ENCODE results near the gene TMBIM6.
"Not testable (repeated sequence)": the region's sequence is repeated elsewhere in the genome, so short reads cannot be mapped to it uniquely, and the experiment has no call there.

The TMBIM6 gene, protein sequence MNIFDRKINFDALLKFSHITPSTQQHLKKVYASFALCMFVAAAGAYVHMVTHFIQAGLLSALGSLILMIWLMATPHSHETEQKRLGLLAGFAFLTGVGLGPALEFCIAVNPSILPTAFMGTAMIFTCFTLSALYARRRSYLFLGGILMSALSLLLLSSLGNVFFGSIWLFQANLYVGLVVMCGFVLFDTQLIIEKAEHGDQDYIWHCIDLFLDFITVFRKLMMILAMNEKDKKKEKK

GRCh38 chr12:49740930-49741881 lies at the start of gene TMBIM6:
Gene TMBIM6 (plus strand): TSS chr12:49741557. CDS start chr12:49752494, 10,937 bp downstream.
- peak; percentile 100 for DNase-seq (ENCODE audit: low read depth, low spot score)

DNA sequence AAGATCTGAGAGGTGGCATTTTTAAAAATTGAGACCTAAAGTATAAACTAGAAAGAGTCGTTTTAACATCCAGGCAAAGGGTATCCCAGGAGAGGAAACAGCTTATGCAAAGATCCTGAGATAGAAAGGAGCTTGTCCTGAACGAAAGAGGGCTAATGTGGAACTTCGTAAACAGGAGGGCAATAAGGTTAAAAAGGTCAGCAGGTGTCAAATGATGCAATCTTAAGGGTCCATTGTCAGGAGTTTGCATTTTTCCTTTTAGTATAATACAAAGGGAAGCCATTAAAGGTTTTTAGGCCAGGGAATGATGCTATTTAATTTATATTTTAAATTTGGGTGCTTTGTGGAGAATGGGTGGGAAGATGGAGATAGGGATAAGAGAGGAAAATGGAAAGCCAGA lies 48.5 kb upstream of the TMBIM6 start:
- no peak for DNase-seq (ENCODE audit: low read depth, low spot score)

DNA sequence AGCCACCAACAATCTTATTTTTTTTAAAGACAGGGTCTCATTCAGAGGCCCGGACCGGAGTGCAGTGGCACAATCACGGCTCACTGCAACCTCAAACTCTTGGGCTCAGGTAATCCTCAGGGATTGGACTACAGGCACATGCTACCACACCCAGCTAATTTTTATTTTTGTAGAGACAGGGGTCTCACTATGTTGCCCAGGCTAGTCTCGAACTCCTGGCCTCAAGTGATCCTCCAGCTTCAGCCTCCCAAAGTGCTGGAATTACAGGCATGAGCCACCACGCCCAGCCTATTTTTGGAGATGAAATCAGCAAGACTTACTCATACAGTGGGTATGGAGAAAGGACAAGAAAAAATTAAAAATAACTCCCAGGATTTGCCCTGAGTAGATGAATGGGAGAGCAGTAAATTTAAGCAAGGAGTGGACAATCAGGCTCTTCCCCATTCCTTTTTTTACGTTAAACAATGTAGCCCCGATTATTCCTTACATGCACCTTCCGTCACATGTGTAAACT lies 47.4 kb upstream of the TMBIM6 start:
- DNase-seq (ENCODE audit: low read depth, low spot score): no peak

- no peak for DNase-seq (ENCODE audit: low read depth, low spot score)
Measured at GRCh38 chr12:49696723-49697122, 44.6 kb upstream of the TMBIM6 start.

DNA sequence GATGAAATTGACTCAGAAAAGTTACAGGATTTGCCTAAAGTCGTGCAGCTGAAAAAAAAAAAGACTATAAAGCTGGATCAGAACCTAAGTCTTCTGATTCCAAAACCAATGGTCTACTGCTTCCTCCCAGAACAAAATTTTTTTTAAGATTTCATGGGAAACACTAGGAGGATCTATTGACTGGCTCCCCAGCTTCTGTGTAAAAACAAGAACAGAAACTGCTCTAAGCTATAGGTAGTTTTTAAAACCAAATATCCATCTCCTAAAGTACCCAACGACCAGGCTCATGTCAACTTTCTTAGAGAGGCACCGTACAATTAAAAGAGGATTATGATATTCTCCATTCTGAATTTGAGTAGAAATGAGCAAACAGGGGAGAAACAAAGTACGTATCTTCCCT lies 43.5 kb upstream of the TMBIM6 start:
- DNase-seq (ENCODE audit: low read depth, low spot score): no peak

DNA sequence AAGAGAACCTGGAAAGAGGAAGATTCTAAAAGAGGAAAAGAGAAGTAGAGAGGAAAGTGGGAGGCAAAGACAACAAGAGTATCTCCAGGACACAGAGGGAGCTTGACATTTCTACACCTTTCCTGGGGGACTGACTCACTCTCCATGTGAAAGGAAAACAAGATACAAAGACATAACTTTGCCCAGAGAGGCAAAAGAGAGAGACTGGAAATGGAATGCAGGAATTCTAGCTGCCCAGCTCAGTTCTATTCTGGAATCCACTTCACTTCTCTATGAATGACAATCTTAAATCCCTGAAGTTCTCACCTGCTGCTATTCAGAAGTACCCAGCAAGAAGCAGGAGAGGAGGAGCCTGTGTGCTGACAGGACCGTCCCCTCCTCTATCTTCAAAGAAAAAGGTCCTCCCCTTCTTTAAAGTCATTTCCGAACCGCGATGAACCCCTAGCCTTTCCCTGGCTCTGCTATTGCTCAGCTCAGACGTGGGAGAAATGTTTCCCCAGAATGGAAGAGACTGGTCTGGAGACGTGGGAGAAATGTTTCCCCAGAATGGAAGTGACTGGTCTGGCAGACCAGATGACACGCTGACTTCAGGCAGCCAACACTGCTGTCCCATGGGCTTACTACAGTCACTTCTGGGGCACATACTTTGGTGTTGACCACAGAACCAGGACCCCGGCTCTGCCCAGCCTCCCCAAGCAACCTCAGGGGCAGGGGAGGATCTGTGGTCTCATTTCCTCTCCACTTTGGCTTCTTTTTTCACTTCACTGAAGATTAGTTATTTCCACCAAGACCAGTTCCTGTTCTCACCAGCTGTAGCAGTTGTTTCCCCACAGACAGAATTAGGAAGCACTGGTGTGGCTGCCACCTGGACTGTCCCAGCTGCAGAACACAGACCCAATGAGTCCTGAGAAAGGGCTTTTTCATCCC lies 42.5 kb upstream of the TMBIM6 start:
- DNase-seq (ENCODE audit: low read depth, low spot score): no peak

DNA sequence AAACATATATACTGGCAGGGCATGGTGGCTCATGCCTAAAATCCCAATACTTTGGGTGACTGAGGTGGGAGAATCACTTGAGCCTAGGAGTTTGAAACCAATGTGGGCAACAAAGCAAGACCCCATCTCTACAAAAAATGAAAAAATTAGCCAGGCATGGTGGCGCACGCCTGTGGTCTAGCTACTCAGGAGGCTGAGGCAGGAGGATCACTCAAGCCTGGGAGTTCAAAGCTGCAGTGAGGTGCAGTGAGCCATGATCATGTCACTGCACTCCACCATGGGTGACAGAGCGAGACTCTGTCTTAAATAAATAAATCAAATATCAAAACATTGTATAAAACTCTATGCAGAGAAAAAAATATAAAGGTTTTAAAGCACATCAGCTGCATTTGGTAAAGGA lies 39.3 kb upstream of the TMBIM6 start:
- no peak for DNase-seq (ENCODE audit: low read depth, low spot score)

DNA sequence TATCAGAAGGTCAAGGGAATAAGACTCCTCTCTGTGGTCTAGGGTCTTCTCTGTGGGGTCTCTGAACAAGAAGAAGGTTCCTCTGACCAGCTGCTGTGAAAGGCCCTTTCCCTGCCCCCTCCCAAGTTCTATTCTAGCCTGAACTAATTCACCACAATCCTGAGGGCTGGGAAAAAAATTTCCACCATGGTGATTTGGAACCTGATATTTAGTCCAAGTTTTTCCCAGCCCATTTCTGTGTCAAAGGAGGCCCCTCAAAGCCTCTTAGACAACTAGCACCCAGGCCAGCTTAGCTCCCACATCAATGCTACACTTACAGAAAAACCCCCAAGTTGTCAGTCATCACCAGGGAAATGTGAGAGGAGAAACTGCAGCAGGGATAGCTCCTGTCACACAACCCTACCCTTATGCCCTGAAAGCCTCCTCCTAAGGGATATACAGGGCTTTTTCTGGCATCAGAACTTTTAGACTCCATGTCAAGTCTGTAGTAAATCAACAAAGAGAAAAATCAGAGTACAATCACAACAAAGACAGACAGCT lies 38.6 kb upstream of the TMBIM6 start:
- DNase-seq (ENCODE audit: low read depth, low spot score): no peak

GRCh38 chr12:49703647-49704137 lies 37.7 kb upstream of the TMBIM6 start:
- no peak for DNase-seq (ENCODE audit: low read depth, low spot score)

GRCh38 chr12:49705479-49706134 lies 35.8 kb upstream of the TMBIM6 start:
- no peak for DNase-seq (ENCODE audit: low read depth, low spot score)

DNA sequence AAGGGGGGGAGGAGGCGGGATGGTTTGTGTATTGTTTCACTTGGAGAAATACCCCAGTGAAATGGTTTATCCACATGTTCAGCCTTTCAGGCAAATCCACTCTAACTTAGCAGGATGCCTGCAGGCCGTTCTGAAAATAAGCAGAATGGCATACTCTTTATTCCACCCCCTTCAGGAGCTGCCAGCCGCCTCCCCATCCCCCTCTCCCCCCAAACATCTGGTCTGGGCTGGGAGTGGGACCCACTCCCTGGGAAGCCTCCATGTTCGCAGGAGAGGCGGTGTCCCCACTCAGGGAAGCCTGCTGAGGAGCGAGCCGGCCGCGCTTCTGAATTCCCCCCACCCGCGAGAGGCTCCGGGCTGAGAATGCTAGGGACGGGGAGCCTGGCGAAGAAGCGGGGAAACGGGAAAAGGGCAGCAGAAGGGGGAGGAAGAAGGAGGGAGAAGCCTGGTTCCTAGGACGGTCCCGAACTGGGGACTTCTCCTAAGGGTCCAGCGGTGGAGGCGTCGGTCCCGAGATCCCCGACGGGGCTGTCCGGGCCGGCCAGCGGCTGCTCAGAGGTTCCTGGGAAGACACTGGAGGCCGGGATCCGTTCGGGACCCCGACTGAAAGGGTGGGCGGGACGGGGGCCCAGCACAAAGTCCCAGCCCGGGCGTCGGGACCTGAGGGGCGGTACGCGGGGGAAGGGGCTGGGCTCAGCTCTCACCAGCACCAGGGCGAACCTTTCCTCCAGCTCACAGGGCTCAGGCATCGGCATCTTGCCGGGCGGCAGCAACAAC lies 34.8 kb upstream of the TMBIM6 start:
- DNase-seq (ENCODE audit: low read depth, low spot score): no peak

- peak; percentile 88 for DNase-seq (ENCODE audit: low read depth, low spot score)
Measured at GRCh38 chr12:49707128-49707811, 34.1 kb upstream of the TMBIM6 start, which contains the start of gene FMNL3. Gene FMNL3 (minus strand): TSS chr12:49707405. CDS start chr12:49707180, 225 bp downstream.

- DNase-seq (ENCODE audit: low read depth, low spot score): no peak
Measured at GRCh38 chr12:49707812-49708147, 33.6 kb upstream of the TMBIM6 start.

- DNase-seq (ENCODE audit: low read depth, low spot score): no peak
Measured at GRCh38 chr12:49708851-49709250, 32.5 kb upstream of the TMBIM6 start.

DNA sequence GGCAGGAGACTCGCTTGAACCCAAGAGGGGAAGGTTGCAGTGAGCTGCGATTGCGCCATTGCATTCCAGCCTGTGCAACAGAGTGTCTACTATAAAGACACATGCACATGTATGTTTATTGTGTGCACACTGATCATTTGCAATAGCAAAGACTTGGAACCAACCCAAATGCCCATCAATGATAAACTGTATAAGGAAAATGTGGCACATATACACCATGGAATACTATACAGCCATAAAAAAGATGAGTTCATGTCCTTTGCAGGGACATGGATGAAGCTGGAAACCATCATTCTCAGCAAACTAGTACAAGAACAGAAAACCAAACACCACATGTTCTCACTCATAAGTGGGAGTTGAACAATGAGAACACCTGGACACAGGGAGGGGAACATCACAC lies 27.4 kb upstream of the TMBIM6 start:
- DNase-seq (ENCODE audit: low read depth, low spot score): not testable (repeated sequence)

DNA sequence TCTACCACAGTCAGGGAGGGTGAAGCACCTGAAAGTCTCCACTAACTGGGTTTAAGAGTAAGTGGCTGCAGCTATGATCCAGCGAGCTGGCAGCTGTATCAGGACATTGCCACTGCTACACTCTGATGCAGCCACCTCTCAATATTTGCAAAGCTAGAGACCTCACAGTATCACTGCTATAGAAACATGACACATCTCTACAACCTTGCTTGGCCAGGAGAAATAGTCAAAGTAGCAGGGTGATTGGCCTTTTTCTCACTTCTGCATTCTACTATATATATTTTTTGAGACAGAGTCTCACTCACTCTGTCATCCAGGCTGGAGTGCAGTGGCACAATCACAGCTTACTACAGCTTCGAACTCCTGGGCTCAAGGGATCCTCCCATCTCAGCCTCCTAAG lies 24.8 kb upstream of the TMBIM6 start:
- no peak for DNase-seq (ENCODE audit: low read depth, low spot score)

DNA sequence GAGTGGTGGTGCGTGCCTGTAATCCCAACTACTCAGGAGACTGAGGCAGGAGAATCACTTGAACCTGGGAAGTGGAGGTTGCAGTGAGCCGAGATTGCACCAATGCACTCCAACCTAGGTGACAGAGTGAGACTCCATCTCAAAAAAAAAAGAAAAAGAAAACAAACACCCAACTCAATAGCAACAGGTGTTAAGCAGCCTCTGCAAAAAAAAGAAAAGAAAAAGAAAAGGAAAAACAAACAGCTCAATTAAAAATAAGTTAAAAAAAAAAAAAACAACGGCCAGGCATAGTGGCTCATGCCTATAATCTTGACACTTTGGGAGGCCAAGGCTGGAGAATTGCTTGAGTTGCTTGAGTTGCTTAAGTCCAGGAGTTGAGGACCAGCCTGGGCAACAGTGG lies 23.6 kb upstream of the TMBIM6 start:
- DNase-seq (ENCODE audit: low read depth, low spot score): not testable (repeated sequence)

- DNase-seq (ENCODE audit: low read depth, low spot score): no peak
Measured at GRCh38 chr12:49720214-49720613, 21.1 kb upstream of the TMBIM6 start.

GRCh38 chr12:49721355-49721754 lies 20.0 kb upstream of the TMBIM6 start:
- not testable (repeated sequence) for DNase-seq (ENCODE audit: low read depth, low spot score)
